NCI-H524 (cell line): ENCODE measurements around the gene TXLNA.
"Not testable (repeated sequence)": the region's sequence is repeated elsewhere in the genome, so short reads cannot be mapped to it uniquely, and the experiment has no call there.

Experiments used
- DNase-seq, 2 experiments: peaks; one replicate each; lab custom pipeline; 2025; lab: John Stamatoyannopoulos, UW

Gene TXLNA

DNA sequence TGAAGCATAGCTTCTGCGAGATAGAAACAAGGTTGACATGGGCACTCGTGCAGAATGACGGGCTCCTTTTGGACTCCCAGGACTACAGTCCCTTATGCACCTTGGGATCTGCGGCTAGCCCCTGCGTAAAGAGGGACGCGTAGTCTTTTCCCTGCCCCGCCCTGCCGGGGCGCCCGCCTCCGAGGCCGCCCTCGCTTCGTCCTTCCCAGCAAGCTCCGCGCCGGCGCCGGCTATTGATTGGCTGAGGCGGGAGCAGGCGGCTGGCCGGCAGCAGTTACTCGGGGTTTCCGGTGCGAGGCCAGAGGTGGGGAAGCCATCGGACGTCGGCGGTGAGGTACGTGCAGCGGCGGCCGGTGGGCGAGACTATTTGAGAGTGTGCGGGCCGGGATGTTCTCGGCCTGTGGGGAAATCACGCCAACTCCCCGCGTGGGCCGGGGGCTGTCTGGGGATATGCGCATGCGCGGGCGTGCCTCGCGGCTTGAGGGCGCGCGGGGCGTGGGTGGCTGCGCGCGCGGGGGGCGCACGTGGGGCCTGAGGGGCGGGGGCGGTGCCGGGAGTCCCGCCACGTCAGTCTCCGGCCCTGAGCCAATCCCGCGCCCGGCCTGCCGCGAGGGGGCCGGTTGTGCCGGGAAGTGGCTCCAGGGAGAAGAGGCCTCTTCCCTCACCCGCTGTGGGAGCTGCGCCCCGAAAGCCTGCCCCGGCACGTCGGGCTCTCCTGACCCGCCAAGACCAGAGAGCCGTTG is at the start of gene TXLNA:
TSS of gene TXLNA (plus strand) at position 233 of the 743 bp plus-strand sequence. CDS start 671 bp downstream, outside the sequence.
- peak; percentile 71 to 87 for DNase-seq

DNA sequence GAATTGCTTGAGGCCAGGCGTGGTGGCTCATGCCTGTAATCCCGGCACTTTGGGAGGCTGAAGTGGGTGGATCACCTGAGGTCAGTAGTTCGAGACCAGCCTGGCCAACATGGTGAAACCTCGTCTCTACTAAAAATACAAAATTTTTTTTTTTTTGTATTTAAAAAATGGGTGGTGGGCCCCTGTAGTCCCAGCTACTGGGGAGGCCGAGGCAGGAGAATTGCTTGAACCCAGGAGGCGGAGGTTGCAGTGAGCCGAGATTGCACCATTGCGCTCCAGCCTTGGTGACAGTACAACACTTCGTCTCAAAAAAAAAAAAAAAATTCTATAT is 45.6 kb upstream of the TXLNA start:
- DNase-seq = not testable (repeated sequence)

DNA sequence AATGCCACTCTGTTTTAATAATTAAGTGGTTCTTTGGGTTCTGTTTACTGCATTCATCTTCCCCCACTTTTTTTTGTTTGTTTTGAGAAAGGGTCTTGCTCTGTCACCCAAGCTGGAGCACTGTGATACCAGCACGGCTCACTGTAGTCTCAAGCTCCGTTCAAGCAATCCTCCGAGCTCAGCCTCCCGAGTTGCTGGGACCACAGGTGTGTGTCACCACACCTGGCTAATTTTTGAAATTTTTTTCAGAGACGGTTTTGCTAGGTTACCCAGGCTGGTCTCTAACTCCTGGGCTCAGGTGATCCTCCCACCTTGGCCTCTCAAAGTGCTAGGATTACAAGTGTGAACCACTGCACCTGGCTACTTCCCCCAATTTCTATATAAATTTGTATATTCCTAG is 42.4 kb upstream of the TXLNA start:
- no peak for DNase-seq

DNA sequence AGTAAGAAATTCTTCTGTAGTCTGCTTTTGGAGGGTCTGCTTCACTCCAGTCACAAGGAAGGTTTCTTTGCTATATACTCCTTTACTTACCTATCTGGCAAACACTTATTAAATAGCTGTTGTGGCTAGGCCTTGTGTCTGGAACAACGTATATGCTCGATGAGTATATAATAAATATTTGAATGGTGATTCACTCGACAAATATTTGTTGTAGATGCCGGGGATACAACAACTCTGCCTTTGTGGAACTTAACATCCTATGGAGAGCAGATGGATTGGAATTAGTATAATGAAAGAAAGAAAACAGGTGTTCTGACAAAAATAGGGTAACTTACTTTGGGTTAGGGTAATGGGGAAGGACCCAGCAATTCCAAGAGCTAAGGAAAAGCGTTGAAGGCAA is 40.5 kb upstream of the TXLNA start:
- DNase-seq = no peak

DNA sequence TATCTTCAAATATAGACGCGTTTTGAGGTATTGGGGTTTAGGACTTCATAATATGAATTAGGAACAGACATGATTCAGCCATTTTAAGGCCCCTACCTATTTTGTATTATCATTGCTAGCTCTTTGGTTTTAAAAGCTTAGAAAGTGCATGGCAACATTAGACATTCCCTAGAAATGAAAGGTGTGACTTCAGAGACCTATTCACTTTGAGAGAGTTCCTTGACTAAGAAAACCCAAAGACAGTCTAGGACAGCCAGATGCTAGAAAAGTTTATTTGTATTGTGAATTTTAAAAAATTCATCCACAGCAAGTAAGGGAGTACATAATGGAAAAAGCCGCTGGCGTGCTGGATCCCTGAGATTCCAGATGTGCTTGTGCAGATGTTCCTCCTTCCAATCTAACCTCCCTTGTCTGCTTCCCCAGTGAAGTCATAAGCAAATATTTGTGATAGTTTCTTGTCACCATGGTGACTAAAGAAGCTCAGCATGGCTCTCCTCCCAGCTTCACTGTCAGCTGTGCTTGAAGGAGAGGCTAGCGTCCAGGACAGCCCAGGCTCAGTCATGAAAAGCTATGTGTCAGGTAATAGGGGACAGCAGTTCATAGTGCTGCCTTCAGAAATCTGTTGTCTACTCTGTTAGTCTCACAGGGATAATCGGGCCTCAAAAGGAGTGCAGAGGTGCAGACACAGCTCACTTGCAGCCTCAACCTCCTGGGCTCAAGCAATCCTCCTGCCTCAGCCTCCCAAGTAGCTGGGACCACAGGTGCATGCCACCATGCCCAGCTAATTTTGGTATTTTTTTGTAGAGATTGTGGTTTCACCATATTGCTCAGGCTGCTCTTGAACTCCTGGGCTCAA is 36.8 kb upstream of the TXLNA start:
- DNase-seq = no peak

DNA sequence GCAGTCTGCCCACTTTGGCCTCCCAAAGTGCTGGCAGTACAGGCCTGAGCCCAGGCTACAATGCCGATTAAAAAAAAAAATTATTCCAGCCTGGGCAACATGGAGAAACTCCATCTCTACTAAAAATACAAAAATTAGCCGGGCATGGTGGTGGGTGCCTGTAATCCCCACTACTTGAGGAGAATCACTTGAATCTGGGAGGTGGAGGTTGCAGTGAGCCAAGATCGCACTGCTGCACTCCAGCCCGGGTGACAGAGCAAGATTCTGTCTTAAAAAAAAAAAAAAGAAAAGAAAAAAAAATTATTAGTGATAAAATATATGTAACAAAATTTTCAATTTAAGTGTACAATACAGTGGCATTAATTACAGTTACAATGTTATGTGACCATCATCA is 36.2 kb upstream of the TXLNA start:
- DNase-seq = not testable (repeated sequence)

DNA sequence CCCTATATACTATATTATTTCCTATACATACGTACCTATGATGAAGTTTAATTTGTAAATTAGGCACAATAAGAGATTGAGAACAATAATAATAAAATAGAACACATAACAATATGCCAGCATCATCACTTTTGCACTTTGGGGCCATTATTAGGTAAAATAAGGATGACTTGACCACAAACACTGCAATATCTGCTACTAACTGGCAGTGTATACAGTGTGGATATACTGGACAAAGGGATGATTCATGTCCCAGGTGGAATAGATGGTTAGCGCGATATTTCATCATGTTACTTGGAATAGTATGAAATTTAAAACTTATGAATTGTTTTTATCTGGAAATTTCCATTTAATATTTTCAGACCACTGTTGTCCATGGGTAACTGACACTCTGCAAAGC is 35.4 kb upstream of the TXLNA start:
- no peak for DNase-seq

DNA sequence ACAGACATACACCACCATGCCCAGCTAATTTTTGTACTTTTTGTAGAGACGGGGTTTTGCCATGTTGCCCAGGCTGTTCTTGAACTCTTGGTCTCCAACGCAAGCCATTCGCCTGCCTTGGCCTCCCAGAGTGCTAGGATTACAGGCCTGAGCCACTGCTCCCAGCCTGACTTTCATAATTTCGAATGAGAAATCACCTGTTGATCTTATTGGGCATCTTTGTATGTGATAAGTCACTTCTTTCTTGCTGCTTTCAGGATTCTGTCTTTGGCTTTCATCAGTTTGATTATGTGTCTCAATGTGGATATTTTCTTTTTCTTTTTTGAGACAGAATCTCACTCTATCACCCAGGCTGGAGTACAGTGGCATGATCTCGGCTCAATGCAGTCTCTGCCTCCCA is 31.7 kb upstream of the TXLNA start:
- not testable (repeated sequence) for DNase-seq

DNA sequence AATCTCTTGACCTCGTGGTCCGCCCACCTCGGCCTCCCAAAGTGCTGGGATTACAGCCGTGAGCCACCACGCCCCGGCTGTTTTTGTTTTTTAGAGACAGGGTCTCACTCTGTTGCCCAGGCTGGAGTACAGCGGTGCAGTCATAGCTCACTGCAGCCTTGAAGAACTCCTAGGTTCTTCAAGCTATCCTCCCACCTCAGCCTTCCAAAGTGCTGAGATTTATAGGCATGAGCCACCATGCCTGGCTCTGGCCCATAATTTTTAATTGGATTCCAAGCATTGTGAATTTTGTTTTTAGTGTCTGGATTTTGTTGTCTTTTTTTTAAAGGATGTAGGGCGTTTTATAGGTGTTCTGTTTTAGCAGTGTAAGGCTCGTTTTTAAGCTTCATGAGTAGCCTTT is 28.6 kb upstream of the TXLNA start:
- no peak for DNase-seq

DNA sequence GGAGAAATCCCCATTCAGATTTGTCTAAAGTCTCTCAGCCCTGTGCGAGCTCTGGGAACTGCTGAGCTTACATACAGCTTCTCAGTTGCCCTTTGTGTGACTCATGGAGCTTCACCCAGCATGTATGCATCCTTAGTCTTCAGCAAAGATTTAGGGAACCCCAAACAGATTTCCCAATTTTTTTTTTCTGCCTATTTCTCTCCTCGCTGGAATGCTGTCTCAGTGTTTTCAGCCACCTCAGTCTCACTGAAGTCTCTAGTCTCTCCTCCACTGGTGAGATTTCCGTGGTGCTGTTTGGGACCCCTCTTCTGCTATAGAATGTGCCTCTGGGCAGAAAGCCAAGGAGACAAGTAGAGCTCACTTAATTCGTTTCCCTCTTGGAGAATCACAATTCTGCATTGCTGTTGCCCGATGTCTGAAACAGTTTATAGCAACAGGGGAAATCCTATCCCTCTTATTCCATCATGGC is 28.1 kb upstream of the TXLNA start:
- DNase-seq = peak in 1 of 2 experiments; percentile 26

DNA sequence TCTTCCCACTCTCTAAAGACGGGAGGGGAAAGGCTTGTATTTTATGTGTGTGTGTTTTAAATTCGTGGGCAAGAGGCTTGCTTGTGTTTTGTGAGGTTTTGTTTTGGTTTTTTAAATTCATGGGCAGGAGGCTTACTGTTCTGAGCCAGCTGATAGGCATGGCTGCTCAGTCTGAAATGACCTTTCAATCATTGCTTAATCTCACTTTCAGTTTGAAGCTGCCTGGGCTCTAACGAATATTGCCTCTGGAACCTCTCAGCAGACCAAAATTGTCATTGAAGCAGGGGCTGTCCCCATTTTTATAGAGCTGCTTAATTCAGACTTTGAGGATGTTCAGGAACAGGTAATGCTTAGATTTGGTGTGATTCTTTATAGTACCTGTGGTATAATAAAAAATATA is 20.3 kb upstream of the TXLNA start:
- DNase-seq = no peak

DNA sequence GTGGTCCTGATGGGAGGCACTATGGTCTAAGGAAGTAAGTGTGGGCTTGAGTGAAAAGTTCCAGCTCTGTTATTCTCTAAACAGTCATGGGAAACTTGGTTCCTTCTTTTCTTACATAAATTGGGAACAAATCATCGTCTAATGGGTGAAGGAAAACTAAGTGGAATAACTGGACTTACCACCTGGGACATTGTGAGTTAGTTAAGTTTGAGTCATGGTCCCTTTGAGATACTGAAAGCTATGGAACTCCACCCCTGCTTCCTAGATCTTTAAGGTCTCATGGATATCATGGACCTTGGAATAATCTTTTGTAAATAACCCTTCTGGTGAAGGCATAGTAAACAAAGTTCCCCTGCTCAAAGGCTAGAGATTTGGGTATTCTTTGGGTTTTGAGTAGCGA is 16.1 kb upstream of the TXLNA start:
- no peak for DNase-seq

DNA sequence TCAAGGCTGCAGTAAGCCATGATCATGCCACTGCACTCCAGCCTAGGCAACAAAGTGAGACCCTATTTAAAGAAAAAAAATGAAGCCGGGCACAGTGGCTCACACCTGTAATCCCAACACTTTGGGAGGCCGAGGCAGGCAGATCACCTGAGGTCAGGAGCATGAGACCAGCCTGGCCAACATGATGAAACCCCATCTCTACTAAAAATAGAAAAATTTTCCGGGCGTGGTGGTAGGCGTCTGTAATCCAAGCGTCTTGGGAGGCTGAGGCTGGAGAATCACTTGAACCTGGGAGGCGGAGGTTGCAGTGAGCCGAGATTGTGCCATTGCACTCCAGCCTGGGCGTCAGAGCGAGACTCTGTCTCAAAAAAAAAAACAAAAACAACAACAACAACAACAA is 13.8 kb upstream of the TXLNA start:
- DNase-seq = not testable (repeated sequence)

DNA sequence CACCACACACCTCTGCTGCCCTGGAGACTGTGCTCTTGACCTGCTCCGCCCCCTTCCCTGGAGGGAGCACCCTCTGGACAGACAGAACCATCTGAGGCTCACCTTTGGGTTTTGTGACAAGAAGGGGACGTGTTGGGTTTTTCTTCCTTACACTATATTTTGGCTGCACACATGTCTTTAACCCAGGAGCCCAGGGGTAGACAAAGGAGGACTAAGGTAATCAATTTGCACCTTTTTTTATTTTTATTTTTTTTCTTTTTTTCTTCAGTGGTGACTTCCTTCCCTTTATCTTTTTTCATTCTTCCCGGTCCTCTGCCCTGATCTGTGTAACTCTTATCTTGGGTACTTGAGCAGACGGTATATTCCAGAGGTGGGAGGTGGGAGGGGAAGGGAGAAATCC is 8.5 kb upstream of the TXLNA start:
- DNase-seq = no peak

DNA sequence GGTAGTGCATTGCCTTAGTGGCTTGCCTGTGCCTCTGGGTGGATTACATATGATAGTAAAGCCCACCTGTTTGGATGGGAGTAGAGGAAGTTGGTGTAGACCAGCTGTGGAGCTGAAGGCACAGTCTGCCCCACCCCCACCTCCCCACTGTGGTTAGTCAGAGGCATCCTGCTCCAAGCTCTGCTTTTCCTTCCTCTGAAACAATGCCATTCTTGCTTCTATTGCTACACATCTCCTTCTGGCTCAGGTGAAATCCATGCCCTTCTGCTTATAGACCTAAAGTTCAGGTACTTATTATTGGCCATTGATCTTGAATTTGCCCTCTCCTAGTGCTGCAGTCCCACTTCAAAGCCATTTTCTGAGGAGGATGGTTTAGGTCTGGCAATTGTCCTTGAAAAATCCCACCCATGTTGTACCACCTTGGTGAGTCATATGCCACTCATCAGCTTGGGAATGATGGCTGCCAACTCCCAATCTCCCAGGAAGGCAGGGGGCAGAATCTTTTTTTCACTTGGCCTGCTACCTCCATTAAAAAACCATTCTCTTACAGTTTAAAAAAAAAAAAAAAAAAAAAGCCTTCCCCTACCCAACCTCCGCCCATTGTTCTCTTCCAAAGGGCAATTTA is 6.7 kb upstream of the TXLNA start:
- no peak for DNase-seq

DNA sequence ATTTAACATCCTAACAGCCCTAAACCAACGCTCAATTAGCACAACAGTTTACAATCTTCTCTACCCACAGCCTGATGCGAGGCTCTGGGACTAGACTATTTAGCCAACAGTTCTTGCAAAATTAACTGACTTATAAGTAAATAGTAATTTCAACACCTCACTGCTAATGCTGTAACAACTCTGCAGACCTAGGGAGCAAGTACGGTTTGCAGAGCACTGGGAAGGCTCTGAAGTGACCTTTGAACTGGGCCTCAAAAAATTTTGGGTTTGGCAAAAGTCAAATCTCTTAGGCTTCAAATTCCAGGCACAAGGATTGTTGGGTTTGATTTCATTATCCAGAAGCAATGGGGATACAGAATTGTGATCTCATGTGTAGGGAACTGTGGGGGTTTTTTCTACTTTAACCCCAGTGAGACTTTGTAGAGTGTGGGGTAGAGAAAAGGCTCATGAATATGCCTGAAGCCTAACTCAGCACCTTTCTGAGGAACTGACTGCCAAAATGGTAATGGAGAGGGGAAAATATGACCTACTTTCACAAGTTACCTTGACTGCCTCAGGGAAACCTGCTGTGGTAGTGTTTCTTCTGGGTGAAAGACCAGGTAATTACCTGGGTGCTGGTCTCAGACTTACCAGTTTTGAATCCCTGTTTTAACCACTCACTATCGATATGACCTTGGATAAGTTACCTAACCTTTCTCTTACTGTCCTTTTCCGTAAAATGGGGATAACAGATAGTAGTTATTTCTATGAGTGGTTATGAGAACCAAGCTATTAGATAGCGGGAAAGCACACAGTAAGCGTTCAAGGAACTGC is 889 bp upstream of the TXLNA start:
- DNase-seq = no peak

DNA sequence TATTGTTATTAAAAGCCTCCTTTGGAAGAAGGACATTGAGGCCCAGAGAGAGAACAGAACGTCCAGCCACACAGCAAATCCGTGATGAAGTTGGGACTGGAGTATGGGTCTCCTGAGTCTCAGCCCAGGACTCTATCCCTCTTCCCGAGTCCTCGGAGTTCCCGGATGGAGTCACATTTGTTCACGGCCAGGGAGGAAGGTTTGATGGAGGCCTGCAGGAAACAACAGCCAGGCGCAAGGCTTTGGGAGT is 357 bp upstream of the TXLNA start:
- no peak for DNase-seq

DNA sequence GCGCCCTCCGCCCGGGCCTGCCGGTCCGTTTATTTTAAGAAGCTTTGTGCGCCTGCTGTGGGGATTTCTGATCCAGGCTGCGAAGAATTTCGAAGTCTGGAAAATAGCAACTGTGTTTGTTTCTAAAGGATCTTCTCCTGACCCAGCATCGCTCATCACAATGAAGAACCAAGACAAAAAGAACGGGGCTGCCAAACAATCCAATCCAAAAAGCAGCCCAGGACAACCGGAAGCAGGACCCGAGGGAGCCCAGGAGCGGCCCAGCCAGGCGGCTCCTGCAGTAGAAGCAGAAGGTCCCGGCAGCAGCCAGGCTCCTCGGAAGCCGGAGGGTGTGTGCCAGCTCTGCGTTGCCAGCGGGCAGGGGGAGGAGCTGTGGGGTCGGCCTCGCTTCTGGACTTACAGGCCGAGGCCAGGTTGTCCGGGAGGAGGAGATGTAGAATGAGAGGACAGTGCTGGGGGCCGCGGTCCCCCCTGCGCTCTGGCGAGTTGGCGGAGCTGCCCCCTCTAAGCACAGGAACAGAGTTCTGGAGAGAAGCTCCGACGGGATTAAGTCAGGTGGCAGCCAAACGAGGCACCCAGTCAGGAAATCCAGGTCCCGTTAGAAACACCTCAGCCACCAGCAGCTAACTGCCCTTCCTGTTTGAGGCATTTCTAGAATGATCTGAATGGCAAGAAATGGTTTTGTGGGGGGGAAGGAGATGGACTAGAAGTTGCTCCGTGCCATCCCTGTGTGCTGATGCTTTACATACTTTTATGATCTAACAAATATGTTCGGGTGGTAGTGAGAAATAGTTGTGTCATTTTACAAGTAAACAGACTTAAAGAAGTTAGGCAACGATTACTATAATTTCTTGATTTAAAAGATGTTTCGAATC is 948 bp downstream of the TXLNA start:
- peak; percentile 2 to 21 for DNase-seq

DNA sequence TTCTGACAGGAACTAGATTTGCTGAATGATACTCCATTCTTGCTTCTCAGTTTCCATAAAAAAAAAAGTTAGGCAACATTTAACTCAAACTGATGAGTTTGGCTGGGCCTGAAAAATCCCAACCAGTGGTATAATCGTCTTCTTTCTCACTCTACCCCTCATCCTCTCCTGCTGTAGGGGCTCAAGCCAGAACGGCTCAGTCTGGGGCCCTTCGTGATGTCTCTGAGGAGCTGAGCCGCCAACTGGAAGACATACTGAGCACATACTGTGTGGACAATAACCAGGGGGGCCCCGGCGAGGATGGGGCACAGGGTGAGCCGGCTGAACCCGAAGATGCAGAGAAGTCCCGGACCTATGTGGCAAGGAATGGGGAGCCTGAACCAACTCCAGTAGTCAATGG is 1.6 kb downstream of the TXLNA start:
- no peak for DNase-seq

DNA sequence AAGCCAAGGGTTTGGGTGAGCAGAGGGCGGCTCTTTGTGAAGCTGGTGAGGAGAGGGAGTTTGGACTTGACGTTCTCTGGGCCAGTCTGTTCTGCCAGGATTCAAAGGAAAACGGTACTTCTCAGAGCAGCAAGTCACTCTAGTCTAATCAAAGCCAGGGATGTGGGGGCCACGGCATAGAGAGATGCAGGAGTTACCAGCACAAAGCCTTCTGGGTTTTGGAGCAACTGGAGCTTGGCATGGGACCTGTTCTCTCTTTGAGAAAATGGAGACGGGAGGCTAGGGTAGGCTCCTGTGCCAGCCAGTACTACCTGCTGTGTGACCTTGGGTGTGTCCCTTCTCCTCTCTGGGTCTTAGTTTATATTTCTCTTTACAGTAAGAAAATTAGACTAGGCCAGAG is 2.1 kb downstream of the TXLNA start:
- no peak for DNase-seq

DNA sequence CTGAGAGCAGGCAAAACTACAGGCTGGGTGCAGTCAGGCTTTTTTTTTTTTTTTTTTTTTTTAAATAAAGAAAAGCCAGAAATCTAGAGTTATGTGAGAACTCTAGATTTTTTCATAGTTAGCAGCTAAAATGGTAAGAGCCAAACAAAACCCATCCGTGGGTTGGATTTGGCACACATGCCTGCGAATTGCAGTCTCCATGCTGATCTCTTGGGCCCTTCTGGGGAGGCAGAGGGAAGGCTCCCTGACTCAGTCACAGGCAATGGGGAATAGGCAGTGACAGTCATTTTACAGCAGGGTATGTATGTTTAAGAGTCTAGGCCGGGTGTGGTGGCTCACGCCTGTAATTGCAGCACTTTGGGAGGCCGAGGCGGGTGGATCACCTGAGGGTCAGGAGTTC is 2.6 kb downstream of the TXLNA start:
- DNase-seq = no peak
